ENCODE data around the gene GPR75.
A peak's percentile ranks its signal among the peaks of the same experiment; 100 is the strongest.

GPR75 gene

DNA sequence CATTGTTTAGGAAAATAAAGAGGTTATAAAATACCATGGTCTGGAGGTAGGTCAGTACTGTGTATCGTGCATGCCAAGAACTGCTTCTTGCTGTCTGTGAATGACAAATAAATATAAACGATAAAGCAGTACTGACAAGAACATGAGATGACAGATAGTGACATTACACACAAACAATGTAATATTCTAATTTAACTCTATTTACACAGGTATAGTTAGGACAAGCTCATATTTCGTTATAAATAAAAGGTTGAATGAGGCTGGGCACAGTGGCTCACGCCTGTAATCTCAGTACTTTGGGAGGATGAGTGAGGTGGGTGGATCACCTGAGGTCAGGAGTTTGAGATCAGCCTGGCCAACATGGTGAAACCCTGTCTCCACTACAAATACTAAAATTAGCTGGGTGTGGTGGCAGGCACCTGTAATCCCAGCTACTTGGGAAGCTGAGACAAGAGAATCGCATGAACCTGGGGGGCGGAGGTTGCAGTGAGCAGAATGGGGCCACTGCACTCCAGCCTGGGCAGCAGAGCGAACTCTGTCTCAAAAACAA is 14.7 kb upstream of the GPR75 start:
- TF ChIP-seq, protein P1, sequence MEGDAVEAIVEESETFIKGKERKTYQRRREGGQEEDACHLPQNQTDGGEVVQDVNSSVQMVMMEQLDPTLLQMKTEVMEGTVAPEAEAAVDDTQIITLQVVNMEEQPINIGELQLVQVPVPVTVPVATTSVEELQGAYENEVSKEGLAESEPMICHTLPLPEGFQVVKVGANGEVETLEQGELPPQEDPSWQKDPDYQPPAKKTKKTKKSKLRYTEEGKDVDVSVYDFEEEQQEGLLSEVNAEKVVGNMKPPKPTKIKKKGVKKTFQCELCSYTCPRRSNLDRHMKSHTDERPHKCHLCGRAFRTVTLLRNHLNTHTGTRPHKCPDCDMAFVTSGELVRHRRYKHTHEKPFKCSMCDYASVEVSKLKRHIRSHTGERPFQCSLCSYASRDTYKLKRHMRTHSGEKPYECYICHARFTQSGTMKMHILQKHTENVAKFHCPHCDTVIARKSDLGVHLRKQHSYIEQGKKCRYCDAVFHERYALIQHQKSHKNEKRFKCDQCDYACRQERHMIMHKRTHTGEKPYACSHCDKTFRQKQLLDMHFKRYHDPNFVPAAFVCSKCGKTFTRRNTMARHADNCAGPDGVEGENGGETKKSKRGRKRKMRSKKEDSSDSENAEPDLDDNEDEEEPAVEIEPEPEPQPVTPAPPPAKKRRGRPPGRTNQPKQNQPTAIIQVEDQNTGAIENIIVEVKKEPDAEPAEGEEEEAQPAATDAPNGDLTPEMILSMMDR (IDR thresholded peaks at IDR 0.05; ENCODE audit: control insufficient read depth, extremely low read depth, insufficient read depth), result no peak
- no peak overlapping the region for H3K4me3 ChIP-seq (ENCODE audit: low read depth, low read length)
- DNase-seq (ENCODE audit: low read depth), result peak; percentile 49

DNA sequence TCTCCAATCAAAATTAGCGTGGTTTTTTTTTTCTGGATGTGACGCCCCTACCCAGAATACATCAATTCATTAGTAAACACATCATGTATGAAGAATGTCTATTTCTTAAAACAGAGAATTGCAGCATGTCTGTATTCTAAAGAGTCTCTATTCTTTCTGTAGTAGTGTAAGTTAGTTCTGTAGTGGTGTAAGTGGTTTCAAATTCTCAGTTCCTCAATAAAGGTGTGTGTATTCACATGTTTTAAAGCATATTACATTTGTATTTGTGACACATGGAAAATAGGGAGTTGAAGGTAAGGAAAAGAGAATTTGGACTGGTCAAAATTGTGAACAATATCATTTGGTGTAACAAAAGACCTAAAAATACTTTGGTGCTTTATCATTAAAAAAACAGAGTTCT is 8.0 kb upstream of the GPR75 start:
- H3K4me3 ChIP-seq (ENCODE audit: low read depth, low read length), result no peak overlapping the region
- TF ChIP-seq, protein P1 (IDR thresholded peaks at IDR 0.05; ENCODE audit: control insufficient read depth, extremely low read depth, insufficient read depth), result no peak
- DNase-seq (ENCODE audit: low read depth), result no peak

DNA sequence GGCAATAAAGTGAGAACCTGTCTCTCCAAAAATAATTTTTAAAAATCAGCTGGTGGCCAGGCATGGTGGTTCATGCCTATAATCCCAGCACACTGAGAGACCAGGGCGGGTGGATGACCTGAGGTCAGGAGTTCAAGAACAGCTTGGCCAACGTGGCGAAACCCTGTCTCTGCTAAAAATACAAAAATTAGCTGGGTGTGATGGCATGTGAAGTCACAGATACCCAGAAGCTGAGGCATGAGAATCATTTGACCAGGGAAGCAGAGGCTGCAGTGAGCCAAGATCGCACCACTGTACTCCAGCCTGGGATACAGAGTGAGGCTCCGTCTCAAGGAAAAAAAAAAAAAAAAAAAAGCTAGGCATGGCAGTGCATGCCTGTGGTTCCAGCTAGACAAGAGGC is 7.4 kb upstream of the GPR75 start:
- TF ChIP-seq, protein P1 (IDR thresholded peaks at IDR 0.05; ENCODE audit: control insufficient read depth, extremely low read depth, insufficient read depth), result no peak
- no peak for DNase-seq (ENCODE audit: low read depth)
- no peak overlapping the region for H3K4me3 ChIP-seq (ENCODE audit: low read depth, low read length)

DNA sequence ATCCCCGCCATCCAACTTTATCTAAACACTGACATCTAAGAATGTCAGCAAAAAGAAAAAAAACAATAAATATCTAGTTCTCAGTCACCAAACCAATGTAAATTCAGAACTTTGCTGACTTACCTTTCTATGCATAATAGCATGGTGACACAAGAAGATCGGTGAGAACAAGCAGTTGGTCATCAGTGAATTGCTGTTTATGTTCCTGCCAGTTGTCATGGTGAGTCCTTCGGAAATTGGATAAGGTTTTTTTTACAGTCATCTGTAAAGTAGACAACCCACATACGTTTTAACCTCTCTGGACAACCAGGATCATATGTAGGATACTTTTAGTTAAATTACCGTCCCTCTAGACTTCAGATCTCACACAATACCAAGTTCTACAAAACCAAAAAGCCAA is 6.2 kb upstream of the GPR75 start:
- no peak for DNase-seq (ENCODE audit: low read depth)
- H3K4me3 ChIP-seq (ENCODE audit: low read depth, low read length), result no peak overlapping the region

DNA sequence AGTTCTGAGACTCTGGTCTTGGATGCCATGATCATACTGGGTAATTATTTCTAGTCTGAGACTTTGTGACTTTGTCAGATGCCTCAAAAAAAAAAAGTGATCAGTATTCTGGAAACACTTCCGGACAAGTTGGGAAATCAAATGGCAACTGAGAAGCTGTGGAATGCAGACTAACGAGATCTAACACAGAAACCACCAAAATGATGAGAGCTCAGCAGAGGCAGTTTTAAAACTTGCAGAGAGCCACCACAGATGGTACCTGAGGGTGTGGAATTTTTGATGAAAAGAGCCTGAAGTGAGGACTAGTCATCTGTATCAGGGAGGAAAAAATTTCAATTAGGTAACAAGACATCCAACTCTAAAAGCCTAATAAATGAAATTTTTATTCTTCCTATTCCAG is 5.5 kb upstream of the GPR75 start:
- TF ChIP-seq, protein P1 (IDR thresholded peaks at IDR 0.05; ENCODE audit: control insufficient read depth, extremely low read depth, insufficient read depth), result no peak
- no peak overlapping the region for H3K4me3 ChIP-seq (ENCODE audit: low read depth, low read length)
- no peak for DNase-seq (ENCODE audit: low read depth)

More for the DNA sequence above, 6.2 kb upstream of the GPR75 start:
- TF ChIP-seq, protein P1 (IDR thresholded peaks at IDR 0.05; ENCODE audit: control insufficient read depth, extremely low read depth, insufficient read depth), result no peak

DNA sequence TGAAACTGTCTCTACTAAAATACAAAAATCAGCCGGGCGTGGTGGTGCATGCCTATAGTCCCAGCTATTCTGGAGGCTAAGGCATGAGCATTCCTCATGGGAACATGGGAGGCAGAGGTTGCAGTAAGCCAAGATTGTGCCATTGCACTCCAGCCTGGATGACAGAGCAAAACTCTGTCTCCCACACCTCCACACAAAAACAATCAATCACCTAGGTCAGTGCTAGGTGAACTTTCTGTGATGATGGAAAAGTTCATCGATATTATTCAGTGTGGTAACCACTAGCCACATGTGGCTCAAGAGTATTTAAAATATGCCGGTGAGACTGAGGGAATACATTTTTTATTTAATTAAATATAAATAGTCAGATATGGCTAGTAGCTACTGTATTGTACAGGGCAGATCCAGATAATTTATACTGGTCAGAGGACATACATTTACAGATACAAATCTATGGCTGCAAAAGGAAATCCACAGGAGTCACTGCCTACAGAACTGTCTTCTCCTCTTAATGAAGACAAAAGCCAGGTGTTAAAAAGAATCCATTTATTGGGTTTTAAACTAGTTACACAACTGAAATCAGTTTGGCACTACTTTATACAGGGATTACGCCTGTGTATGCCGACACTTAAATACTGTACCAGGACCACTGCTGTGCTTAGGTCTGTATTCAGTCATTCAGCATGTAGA is 3.9 kb upstream of the GPR75 start:
- TF ChIP-seq, protein P1 (IDR thresholded peaks at IDR 0.05; ENCODE audit: control insufficient read depth, extremely low read depth, insufficient read depth), result no peak
- no peak for DNase-seq (ENCODE audit: low read depth)
- H3K4me3 ChIP-seq (ENCODE audit: low read depth, low read length), result no peak overlapping the region

DNA sequence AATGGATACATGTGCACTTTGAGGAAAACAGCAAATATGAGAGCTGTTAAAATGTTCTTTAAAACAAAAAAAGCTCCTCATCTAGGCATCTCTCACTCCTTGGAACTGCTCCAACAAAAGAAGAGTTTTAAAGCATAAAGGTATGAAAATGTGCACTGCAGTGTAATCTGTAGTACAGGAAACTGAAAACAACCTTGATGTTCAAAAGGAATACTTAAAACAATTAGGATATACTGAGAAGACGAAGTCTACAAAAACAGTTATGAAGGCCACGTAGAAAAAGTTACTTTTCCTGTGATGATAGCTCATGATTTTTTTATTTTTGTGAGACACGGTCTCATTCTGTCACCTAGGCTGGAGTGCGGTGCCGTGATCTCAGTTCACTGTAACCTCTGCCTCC is 2.1 kb upstream of the GPR75 start:
- DNase-seq (ENCODE audit: low read depth), result no peak
- TF ChIP-seq, protein P1 (IDR thresholded peaks at IDR 0.05; ENCODE audit: control insufficient read depth, extremely low read depth, insufficient read depth), result no peak
- no peak overlapping the region for H3K4me3 ChIP-seq (ENCODE audit: low read depth, low read length)

Data from LNCaP clone FGC (cell line).